Dedifferentiated amniotic fluid mesenchymal stem cell (primary cell): Measurements from ENCODE around the gene PPP1R12B.
"Not testable (repeated sequence)": the region's sequence is repeated elsewhere in the genome, so short reads cannot be mapped to it uniquely, and the experiment has no call there.

Source experiments
- DNase-seq: peaks from one replicate; pipeline ENCODE4 v3.0.0-alpha.2; 2016; ENCODE audit errors: extremely low spot score

The PPP1R12B gene

DNA sequence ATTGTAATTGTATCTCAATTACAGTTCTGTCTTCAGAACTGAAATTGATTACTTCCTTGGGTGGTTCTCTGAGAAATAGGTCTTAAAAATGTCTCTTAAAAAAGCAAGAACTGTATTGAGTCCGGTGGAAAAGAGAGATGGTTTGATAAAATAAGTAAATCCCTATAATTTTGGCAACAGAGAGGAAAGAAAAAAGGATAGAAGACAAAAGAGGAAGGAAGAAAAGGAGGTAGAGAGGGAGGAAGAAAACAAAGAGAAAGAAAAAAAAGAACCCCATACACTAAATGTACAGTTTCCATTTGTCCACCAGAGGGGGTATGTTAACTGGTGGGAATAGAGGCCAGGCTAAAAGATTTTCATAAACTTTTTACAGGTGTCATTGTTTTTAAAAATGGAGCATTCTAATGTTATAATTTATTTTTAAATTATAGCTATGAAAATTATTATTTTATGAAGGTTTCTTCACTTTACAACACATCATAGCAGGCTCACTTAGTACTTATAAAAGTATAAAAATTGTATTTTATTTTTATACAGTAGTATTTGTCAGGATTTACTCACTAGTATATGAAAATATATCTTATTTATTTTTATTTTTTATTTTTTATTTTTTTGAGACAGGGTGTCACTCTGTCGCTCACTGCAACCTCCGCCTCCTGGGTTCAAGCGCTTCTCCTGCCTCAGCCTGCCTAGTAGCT lies 4.7 kb upstream of the PPP1R12B start:
- peak; percentile 48 for DNase-seq

GRCh38 chr1:202348005-202348508 lies 442 bp upstream of the PPP1R12B start:
- DNase-seq, result no peak

DNA sequence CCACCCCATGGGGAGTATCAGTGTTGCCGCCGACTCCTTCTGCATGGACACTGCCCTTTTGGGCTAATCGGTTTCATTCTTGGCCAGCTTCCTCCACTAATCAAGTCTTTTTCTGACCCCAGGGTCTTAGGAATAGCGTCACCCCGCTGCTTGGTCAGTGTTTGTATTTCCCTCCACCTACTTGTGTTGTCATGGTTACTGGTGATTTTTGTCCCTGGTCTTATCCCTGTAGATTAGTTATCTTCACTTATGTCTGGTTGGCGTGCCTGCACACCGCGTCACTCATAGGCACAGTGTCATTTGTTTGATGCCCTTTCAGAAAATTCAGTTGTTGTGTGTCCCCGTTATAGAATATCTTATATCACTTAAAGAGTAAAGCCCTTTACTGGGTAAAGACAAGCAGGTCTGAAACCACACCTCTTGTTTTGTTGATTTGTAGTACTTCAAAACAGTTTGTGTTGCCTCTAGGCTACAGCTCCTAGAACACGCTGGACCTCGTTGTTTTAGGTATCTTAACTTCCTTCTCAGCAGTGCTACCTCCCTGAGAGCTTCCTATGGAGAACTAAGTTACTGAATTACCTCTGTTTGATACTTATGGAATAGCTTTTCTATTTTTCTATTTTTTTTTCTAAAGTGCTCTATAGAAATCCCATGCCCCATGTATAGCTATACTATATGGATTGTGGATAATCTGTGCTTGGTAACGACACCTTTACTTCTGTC lies 868 bp downstream of the PPP1R12B start:
- DNase-seq, result peak; percentile 52

DNA sequence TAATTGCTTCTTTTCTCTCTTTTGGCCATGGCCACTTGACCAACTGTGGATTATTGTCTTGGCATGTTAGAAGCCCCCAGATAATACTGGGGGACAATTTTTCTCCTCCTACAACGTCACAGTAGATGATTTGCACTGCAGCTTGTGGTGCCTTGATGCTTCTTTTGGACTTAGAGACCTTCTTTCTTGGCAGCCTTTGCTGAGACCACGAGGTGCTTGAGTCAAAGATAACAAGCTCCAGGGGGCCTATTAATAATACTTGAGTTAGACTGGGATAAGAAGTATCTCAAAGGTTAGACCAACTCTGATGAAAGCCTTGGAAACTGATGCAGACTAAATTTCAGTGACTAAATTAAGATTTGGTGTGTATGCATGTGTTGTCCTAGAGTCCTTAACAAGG lies 3.2 kb downstream of the PPP1R12B start:
- DNase-seq, result no peak

- not testable (repeated sequence) for DNase-seq
These were observed 4.2 kb downstream of the PPP1R12B start for GRCh38 chr1:202352583-202353197.

- no peak for DNase-seq
These were observed 7.5 kb downstream of the PPP1R12B start for GRCh38 chr1:202355944-202356553.

- DNase-seq, result no peak
These were observed 9.0 kb downstream of the PPP1R12B start for GRCh38 chr1:202357506-202357905.

DNA sequence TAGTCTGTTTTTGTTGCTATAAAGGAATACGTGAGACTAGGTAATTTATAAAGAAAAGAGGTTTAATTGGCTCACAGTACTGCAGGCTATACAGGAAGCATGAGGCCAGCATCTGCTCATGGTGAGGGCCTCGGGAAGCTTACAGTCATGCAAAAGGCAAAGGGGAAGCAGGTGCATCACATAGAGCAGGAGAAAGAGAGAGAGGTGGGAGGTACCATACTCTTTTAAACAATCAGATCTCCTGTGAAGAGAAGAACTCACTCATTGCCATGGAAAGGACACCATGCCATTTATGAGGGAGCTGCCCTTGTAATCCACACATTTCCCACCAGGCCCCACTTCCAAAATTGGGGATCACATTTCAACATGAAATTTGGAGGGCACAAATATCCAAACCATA lies 12.7 kb downstream of the PPP1R12B start:
- no peak for DNase-seq

GRCh38 chr1:202361701-202362100 lies 13.2 kb downstream of the PPP1R12B start:
- DNase-seq, result no peak

- no peak for DNase-seq
These were observed 13.7 kb downstream of the PPP1R12B start for GRCh38 chr1:202362212-202362611.

DNA sequence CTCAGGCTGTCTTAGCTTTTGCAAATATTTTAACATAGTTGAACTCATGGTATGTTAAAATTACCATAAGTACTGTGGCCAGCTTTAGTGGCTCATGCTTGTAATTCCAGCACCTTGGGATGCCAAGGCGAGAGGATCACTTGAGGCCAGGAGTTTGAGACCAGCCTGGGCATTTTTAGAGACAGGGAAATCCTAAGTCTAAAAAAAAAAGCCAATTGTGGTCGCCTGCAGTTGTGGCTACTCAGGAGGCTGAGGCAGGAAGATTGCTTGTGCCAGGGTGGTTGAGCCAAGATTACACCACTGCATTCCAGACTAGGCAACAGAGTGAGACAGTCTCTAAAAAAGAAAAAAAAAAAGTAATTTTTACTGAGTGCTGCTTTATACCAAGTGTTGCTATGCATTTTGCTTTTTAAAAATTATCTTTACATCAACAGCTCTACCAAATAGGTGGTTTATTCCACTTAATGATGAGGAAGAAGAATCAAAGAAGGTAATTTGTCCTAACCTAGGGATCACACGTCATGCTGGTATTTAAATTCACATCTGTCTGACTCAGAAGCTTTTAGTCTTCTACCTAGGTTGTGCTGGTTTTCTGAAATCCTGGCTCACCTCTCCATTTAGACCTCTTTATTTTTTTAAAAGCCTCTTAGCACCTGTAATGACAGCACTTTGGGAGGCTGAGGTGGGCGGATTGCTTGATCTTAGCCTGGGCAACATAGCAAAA lies 16.8 kb downstream of the PPP1R12B start:
- DNase-seq, result peak; percentile 45

GRCh38 chr1:202367271-202367670 lies 18.8 kb downstream of the PPP1R12B start:
- DNase-seq, result peak; percentile 37

GRCh38 chr1:202370906-202371305 lies 22.4 kb downstream of the PPP1R12B start:
- not testable (repeated sequence) for DNase-seq

GRCh38 chr1:202374099-202374498 lies 25.6 kb downstream of the PPP1R12B start:
- DNase-seq, result no peak

DNA sequence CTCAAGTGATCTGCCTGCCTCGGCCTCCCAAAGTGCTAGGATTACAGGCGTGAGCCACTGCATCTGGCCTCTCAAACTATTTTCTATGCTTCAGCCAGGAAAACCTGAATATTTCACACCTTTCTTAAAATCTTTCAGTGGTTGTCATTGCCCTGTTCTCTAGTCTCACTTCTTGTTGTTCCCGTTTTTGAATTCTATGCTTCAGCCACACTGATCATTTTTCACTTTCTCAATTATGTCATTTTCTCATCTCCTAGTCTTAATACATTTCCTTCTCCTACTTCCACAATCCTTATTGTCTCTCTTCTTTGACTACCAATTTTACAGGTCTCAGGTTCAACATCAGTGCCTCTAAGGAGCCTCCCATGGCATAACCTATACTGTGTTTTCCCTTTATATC lies 26.7 kb downstream of the PPP1R12B start:
- DNase-seq, result not testable (repeated sequence)

- no peak for DNase-seq
These were observed 27.7 kb downstream of the PPP1R12B start for GRCh38 chr1:202376247-202376646.

- DNase-seq, result not testable (repeated sequence)
These were observed 31.5 kb downstream of the PPP1R12B start for GRCh38 chr1:202379884-202380529.

- not testable (repeated sequence) for DNase-seq
These were observed 32.0 kb downstream of the PPP1R12B start for GRCh38 chr1:202380535-202380934.

GRCh38 chr1:202381867-202382266 lies 33.4 kb downstream of the PPP1R12B start:
- DNase-seq, result not testable (repeated sequence)

GRCh38 chr1:202395831-202396230 lies 47.3 kb downstream of the PPP1R12B start:
- not testable (repeated sequence) for DNase-seq

- no peak for DNase-seq
These were observed 48.8 kb downstream of the PPP1R12B start for GRCh38 chr1:202397256-202397655.
